GM21390 (cell line): ENCODE results near the gene SLC13A3.
"Not testable (repeated sequence)": the region's sequence is repeated elsewhere in the genome, so short reads cannot be mapped to it uniquely, and the experiment has no call there.

ENCODE experiments used
- ATAC-seq: cut with Tn5 transposase; IDR thresholded peaks from one replicate; pipeline ENCODE4 v1.9.1; 2021; ENCODE audit not compliant: unreplicated experiment

The SLC13A3 gene

DNA sequence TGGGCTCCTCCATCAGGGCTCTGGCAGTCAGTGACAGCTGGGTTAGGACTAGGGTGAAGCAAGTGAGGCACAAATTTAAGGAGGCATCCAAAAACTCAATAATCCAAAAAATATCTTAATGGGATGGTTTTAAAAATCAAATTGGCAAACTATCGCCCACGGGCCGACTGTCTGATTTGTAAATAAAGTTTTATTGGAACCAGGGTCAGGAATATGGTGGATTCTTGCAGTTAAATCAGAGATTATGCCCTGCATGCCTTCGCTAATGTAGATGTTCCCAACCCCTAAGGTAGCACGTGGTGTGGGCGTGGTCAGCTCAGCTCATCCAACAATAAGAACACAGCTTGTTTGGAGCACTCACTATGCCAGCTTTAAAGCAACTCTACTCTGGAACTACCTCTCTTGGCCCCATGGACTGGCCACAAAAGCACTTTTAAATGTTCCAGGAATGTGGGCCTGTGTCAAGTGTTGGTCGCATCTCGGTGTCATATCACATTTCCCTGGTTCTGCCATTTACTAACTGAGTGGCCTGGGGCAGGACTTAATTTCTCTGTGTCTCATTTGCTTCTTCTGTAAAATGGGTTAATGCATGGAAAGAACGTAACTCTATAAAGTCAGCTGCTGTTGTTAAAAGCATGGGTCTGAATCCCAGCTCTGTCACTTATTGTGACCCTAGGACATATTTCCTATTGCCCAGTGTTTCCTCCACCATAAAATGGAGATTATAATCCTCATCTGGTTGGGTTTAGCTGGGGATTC, 31.0 kb upstream of the SLC13A3 start:
- ATAC-seq, result no peak

DNA sequence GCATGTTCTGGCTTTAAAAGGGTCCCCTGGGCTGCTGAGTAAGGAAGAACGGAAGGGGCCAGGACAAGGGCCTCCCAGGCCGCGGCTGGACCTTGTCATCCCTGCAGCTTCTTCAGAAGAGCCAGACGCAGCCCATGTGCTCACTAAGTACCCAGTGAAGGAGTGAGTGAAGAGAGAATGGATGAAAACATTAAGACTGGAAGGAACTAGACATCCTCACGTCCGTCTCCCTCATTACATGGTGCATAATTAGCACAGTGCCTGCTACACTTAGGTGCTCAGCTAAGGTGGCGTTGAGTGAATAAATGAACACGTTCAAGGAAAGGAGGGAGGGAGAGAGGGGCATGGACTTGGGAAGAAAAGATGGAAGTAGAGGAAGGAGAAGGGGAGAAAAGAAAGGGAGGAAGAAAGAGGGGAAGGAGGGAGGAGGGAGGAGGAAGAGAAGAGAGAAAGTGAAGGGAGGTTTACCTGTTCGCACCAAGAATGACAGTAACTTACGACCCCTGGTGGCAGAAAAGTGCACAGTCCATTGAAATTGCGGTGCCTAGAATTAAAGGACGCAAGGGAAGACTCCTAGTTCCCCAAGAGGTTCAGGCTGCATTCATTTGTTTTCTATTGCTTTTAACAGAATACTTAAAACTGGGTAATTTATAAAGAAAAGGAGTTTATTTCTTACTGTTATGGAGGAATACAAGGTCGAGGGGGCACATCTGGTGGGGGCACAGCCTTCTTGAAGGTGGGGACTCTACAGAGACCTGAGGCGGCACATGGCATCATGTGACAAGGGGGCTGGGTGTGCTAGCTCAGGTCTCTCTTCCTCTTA, 30.0 kb upstream of the SLC13A3 start:
- no peak for ATAC-seq

DNA sequence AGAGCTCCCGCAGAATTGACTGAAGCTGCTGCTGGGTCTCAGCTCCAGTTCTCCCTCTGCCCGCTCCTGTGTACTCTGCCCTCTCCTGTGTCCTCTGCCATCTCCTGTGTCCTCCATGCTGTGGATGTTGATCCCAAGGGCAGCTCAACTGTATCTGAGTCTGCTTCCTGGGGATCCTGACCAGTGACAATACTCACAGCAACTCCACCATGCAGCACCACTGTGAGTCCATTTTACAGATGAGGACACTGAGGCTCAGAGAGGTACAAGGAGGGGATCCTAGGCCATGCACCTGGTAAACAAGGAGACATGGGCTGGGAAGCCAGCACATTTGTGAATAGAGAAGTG, 29.4 kb upstream of the SLC13A3 start:
- ATAC-seq, result no peak

DNA sequence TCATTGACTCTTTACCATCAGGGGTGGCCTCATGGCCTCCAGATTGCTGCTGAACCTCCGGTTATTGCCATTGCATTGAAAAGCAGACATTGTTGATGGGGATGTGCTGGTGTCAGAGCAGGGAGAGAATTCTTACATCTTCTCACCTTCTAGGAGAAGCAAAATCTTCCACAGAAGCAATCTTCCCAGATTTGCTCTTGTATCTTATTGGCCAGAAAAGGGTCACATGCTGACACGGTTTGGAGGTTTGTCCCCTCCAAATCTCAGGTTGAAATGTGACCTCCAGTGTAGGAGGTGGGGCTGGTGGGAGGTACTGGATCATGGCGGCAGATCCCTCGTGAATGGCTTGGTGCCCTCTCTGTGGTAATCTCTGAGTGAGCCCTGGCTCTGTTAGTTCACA, 27.3 kb upstream of the SLC13A3 start:
- ATAC-seq, result no peak

DNA sequence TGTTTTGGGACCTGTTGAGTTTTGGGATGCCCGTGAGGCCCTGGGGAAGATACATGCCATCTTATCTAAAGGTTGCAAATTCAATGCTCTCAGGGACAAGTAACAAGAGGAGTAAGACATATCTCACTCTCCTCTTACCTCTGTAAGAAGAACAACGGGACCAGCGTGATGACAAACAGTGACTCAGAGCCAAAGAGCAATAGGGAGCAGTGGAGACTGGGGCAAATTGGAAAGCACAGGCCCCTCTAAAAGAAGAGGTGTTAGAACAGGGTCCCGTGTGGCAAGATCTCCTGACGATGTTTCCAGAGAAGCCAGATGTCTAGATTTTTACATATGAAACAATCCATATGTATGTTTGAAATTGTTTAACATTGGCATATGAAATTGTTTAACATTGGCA, 26.3 kb upstream of the SLC13A3 start:
- no peak for ATAC-seq

DNA sequence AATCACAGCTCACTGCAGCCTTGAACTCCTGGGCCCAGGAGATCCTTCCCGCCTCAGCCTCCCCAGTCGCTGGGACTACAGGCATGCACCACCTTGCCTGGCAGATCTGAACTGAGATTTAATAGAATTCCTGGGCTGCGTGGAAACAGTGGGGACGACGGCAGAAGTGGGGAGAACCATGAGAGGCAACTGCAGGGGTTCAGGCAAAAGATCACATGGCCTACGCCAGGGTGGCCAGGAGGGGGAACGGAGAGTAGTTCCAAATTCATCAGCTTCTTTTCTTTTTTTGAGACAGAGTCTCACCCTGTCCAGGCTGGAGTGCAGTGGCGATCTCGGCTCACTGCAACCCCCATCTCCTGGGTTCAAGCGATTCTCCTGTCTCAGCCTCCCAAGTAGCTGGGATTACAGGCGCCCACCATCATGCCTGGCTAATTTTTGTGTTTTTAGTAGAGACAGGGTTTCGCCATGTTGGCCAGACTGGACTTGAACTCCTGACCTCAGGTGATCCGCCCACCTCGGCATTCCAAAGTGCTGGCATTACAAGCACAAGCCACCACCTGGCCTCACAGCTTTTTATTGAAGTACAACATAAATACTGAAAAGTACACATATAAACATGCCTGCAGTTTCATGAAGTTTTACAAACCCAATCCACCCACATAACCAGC, 25.5 kb upstream of the SLC13A3 start:
- ATAC-seq, result not testable (repeated sequence)

DNA sequence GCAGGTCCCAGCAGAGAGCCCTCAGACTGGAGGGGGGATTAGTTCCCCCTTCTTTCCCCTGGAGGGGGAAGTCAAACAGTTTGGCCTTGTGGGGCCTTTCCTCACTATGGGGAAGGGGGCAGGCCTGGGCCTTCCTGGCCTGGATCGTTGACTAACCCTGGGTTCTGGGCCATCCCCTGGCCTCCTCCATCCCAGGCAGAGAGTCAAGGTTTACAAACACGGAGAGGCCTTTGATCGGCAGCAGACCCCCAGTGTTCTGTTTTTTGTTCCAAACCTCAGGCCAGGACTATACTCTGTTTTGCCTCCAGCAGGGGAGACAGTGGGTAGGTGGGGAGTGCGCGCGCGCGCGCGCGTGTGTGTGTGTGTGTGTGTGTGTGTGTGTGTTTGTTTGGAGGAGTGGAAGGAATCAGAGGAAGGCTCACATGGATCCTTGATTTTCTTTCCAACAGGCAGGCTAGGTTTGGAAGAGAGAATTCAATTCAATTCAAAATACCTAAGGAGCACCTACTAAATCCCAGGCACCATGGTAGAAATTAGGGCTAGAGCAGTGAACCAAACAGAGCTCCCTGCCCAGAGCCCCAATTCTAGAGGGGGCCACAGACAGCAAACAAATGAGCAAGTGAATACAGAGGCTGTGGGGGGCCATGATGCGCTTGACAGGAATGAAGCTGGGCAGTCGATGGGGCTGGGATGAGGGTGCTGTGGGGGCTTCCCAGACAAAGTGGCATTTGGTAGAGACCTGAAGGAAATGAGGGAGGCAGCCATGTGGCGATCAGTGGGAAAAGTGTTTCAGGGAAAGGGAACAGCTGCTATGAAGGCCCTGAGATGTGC, 23.2 kb upstream of the SLC13A3 start:
- ATAC-seq, result no peak

DNA sequence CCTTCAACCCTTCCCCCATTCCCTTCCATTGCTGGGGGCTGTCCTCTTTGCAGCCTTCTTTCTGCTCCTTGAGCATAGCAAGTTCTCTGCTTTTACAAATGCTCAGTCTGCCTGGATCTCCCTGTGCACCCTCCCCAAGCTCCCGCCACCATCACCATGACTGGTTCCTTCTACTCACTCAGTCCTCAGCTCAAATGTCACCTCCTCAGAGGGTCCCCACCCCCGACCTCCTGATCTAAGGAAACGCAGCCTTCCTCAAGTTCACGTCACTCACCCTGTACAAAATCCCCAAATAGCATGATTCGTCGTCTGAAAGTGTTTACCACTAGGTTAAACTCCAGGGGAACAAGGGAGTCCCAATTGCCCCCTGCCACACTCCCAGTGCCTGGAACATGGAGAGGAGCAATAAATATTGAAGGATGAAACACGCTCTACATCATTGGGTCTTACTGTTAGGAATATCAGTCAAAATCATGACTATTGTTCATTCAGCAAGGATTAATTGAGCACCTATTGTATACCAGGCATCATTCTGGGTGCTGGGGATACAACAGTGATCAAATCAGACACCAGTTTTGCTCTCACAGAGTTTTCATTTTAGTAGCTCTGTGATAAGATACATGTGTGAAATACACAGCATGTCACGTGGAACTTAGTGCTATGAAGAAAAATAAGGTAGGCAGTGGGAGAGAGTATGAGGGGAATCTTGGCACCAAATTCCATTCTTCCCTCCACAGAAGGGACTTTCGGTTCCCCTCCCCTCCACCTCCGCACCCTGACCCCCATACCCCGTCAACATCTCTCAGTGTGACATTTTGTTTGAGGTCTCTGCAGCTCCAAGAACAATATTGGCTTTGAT, 22.4 kb upstream of the SLC13A3 start:
- no peak for ATAC-seq

DNA sequence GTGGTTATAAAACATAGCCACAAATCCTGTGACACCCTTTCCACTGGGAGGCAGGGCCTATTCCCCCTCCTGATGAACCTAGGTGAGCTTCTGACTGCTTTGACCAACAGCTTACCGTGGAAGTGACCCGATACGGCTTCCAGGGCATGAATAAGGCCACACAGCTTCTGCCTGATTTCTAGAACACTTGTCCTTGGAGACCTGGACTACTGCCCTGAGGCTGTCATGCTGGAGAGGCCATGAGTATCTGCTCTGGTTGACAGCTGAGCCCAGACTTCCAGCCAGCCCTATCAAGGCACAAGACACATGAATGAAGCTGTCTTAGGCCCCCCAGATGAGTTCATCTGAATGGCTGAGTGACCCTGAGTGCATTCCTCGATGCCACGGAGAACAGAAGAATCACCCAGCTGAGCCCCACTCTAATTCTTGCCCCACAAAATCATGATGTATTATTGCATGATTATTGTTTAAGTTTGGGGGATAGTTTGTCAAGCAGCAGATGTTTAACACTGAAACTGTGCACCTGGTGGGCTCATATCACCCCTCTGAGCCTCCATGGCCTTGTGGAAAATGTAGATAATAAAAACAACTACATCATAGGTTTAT, 21.4 kb upstream of the SLC13A3 start:
- no peak for ATAC-seq

DNA sequence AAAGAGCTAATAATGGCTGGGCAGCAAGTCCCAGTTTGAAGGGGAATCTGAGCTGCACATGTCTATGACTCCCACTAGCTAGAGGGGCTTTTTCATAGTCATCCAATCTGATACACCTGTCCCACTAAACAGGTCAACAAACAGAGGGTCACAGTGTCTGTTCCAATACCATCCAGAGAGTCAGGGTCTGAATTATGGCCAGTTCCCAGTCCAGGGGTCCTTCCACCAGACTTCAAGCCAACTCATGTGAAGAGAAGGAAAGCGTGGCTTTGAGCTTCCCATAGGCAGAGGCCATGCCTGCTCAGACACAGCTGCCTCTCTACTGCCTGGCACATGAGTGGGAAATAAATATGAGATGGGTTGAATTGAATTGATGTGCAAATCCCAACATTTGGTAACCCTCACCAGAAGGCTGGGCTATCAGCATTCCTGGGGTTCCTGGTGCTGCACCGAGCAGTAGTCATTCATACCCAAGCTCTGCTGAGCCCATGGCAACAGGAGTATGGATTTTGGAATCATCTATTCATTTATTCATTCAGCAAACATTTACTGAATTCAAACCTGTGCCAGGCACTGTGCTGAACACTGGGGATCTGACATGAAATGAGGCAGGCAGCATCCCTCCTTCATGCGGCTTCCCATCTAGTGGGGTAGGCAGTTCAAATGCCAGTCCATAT, 20.7 kb upstream of the SLC13A3 start:
- ATAC-seq, result no peak

DNA sequence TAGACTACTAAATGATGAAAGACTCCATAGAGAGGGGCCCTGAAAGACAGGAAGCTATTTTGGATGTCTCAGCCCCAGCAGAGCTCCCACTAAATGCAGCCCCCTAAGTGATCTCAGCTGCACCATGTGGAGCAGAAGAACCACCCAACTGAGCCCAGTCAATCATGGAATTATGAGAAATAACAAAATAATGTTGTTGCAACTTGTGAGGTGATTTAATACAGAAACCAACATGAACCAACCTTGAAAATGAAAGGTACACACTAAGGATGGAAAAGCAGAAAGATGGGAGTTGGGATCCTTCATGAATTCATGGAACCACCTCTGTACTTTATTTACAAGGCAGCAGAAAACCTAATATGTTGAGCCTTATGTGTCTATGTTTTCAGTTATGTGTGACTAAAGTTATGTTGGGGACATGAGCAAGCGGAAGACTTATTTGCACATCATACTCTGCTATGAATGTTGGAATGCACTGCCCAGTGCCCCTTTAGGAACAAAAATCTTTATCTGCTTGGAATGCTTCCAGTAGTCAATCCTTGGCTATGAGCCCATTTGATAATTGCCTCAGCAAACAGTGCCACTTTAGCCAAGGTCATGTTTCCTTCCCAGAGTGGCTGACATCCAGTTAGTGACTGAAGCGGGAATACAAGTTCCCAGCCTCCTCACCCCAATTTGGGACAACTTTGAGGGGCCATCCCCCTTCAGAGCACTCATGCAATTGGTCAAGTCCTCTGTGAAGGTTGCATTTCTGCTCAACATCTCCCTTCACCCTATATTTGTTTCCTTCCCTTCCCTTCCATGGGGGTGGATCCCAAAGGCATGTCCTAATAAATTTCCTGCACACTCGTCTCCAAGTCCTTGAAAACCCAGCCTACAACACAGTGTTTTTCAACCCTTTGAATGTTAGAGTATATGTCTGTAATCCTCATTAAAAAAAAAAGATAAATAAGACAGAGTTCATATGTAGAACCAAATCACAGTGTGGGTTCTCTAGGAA, 19.6 kb upstream of the SLC13A3 start:
- no peak for ATAC-seq

DNA sequence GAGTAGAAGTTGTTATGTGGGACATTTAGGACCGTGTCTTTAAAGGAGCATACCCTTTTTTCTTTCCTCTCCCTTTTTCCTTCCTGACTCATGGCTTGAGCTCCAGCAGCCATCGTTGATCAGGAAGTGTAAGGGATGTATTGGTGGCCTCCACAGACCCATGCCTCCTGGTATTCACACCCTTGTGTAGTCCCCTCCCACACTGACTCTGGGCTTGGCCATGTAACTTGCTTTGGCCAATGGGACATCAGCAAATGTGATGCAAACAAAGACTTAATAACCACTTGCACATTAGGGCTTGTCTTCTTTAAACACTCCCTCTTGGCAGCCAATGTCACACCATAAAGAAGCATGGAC, 18.9 kb upstream of the SLC13A3 start:
- no peak for ATAC-seq

DNA sequence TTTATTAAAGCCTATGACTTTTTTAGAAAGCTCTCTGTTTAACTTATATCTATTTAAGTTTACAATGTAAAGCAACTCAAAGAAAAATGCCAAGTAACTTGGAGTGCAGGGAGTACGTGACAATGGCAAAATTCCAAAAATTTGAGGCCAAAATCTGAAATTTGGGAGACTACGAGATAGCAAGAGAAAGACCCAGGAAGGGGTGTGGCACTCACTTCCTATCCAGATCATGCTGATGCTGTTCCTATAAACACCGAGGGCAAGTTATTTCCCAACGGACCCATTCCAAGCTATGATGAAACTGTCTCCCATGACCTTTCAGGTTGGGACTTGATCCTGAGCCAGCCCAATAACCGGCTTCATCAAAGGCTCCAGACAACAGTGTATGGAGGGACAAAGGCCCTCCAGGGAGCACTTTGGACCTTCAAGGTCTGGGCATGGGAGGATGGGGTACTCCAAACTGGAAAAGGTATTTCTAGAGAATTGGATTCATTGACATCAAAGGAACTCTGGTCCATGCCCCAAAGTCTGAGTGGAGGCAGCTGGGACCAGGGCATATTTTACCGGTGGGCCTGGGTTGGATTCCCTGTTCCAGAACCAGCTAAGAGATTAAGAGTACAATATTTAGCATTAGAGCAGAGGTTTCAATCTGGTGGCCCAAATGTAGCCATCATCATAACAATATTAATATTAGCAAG, 15.7 kb upstream of the SLC13A3 start:
- no peak for ATAC-seq

DNA sequence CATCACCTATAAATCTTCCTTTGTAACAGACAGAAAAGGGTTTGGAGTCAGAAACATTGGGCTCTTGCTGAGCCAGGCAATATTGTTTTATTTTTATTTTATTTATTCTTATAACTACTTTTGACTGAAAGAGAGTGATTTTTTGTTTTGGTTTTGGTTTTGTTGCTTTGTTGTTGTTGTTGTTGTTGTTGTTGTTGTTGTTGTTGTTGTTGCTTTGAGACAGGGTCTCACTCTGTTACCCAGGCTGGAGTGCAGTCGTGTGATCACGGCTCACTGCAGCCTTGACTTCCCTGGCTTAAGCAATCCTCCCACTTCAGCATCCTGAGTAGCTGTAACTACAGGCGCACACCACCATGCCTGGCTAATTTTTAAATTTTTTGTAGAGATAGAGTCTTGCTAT, 15.0 kb upstream of the SLC13A3 start:
- ATAC-seq, result no peak

DNA sequence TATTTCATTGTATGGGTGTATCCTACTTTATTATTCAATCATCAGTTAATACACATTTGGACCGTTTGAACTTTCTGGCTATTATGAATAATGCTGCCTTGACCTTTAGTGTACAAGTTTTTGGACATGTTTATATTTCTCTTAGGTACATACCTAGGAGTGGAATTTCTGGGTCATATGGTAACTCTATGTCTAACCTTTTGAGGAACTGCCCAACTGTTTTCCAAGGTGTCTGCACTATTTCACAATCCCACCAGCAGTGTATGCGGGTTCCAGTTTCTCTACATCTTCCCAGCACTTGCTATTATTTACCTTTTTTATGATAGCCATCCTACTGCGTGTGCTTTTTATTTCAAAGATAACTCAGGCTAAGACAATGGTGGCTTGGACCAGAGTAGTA, 14.3 kb upstream of the SLC13A3 start:
- no peak for ATAC-seq

DNA sequence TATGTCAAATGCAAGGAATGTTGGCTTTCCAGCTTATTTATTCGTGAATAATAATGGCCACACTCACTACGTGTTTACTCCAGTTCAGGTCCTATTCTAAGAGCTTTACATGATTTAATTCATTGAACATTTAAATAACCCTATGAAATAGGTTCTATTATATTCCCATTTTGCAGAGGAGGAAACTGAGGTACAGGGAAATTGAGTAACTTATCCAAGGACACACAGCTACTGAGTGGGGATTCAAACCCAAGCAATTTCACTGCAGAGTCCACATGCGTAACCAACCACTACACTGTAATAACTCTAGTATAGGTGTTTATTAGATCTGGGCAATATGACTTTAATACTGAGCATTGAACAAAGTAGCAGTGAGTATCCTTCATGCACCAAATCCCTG, 12.3 kb upstream of the SLC13A3 start:
- ATAC-seq, result no peak

DNA sequence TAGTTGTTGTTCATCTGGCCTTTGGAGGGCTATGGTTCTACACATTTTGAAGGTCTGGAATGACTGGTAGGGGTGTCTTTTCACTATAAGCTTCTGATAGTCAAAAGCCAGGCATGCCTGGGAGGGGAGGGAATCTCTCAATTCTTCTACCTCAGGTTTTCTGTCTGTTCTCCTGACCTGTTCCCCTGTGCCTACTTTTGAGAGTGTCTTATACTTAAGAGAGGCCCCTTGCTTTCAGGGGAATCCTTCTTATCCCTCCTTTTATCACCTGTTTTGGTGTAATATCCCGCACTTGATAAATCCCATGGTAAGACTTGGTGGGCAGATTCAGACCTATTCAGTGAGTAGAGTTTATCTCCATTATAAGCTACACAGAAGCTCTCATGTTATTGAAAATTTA, 10.4 kb upstream of the SLC13A3 start:
- ATAC-seq, result no peak

DNA sequence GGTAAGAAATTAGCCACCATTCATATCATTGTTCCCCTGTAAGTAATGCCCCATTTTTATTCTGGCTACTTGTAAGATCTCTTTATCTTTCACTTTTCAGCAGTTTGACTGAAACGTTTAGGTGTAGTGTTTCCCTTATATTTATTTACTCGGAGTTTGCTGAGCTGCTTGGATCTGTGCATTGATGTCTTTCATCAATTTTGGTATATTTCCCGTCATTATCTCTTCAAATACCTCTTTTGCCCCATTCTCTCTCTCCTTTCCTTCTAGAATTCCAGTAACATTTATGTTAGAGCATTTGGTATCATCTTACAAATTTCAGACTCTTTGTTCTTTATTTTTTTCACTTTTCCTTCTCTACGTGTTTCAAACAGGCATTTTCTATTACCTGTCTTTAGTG, 9.2 kb upstream of the SLC13A3 start:
- ATAC-seq, result no peak
